GM21717 (cell line): Measurements from ENCODE around the gene ARHGEF26.

Experiments
- ATAC-seq: cut with Tn5 transposase; IDR thresholded peaks from one replicate; pipeline ENCODE4 v1.9.1; 2021; ENCODE audit warnings: mild to moderate bottlenecking, moderate library complexity; ENCODE audit not compliant: unreplicated experiment

ARHGEF26 gene

DNA sequence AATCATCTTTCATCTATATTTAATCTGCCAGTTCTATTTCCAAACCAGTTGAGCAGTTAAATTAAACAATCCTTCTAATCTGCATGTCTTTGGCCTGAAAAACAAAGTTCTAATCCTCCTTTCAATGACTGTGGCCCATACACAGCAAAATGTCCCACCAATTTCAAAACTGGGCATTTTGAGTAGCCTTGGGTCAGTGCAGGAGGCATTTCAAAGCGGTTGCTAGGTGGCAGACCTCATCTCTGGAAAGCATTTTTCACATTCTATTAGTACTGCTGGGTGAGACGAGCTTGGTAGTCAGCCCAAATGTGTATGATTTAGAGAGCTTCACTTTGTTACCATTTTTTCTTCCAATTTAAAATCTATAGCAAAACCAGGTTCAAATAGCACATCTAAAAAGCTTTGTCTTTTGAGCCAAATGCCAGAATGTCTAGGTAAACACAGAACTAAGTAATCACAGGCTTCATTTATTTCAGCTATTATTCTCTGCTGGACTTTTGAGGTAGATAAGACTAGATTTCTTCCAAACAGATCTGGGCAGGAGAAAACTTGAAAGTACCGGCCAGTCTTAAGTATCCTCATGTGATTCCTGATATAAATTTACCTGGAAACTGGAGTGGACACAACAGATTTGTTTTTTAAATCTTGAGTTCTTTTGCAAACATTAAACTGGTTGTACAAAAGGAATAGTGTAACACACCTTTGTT, 8.9 kb upstream of the ARHGEF26 start:
- ATAC-seq, result no peak

DNA sequence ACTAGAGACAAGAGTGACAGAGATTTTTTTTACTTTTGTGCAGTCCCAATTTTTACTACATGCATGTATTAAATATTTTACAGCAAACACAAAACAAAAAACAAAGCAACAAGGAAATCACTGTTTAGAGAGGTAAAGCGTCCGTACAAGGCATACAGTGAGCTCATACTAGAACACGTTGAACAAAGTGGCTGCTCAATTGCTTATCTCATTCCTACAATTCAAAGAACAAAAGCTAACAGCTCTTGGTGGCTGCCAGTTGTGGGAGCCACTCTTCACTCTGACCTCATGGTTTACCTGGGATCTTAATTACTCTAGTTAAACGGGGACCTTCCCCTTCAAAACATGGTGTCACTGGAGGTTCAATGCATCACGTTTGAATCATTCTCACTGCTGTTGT, 7.6 kb upstream of the ARHGEF26 start:
- ATAC-seq, result no peak

DNA sequence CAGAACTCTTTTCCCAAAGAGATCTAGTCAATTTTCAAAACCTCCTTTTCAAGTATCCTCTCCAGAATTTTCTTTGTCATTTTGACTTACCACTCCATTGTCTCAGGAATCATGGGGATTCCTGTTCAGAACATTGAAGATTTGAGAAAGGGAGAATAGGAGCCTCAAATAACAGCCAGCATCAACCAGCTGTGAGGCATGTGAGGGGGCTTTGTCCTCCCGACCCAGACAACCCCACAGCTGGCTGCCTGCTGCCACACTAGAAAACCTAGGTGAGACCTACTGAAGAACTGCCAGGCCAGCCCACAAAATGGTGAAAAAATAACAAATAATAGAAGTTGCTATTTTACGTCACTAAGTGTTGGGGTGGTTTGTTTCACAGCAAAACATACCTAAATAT, 5.9 kb upstream of the ARHGEF26 start:
- no peak for ATAC-seq

DNA sequence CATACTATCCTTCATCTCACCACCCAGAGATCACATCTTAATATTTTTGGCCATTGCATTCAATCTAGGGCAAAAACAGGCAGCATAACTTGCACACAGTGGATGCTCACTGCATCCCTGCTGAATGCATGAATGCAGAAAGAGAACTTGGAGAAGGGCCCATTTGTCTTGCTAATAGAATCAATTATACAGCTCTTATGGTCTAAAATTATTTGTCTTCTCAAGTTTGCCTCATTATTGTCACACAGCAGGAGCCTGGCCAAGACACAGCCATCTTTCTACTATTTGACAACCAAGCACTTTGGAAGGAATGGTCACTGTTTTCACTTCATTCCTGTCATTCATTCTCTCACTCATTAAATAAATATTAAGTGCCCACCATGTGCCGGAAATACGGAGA, 1.2 kb upstream of the ARHGEF26 start:
- no peak for ATAC-seq

DNA sequence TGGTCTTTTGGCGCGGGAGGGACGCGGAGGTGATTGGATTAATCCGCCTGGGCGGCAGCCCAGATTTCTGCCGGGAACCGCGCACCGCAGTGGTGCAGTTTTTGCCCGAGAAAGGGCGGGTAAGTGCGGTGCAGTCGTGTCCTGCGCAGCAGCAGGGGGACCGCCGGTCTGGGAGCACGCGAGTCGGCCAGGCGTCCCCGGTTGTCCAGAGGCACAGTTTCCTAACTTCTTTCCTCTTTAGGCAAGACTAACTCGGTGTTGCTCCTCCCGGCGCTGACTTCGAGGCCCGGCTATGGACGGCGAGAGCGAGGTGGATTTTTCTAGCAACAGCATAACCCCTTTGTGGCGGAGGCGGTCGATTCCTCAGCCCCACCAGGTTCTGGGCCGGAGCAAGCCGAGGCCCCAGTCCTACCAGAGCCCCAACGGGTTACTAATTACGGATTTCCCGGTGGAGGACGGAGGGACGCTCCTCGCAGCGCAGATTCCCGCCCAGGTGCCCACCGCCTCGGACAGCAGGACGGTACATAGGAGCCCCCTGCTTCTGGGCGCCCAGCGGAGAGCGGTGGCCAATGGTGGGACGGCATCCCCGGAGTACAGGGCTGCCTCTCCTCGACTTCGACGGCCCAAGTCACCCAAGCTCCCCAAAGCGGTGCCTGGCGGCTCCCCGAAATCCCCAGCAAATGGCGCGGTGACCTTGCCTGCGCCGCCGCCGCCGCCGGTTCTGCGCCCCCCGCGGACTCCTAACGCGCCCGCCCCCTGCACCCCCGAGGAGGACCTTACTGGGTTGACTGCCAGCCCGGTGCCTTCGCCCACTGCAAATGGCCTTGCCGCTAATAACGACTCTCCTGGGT, 736 bp downstream of the ARHGEF26 start:
- no peak for ATAC-seq

GRCh38 chr3:154122552-154122911, 1.3 kb downstream of the ARHGEF26 start:
- no peak for ATAC-seq

GRCh38 chr3:154122912-154123559, 1.8 kb downstream of the ARHGEF26 start:
- ATAC-seq, result no peak

GRCh38 chr3:154123906-154124305, 2.7 kb downstream of the ARHGEF26 start:
- no peak for ATAC-seq

DNA sequence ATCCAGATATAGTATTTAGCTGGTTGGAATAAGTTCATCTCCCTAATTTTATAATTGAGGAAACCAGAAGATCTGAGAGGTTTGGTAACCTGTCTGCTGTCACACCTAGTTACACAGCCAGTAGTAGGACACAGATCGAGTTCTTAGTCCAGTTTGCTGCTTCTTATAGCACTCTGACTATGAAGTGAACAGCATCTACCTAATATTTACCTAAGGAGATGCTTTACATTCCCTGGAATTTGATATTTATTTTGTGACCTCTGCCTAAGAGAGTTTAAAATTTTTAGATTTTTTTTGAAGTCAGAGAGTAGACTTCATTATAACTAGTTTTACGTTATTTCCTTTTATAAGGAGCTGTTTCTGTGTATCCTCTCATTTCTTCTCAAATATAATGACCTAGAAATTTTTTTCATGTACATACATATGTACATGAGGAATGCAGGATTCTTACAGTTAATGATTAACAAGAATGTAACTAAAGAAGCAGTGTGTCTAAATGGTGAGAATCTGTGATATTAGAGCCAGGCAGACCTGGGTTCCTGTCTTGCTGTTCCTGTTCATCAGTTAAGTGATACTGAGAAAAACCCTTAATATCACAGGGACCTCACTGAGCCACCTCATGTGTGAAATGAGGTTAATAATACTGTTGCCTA, 4.3 kb downstream of the ARHGEF26 start:
- no peak for ATAC-seq

DNA sequence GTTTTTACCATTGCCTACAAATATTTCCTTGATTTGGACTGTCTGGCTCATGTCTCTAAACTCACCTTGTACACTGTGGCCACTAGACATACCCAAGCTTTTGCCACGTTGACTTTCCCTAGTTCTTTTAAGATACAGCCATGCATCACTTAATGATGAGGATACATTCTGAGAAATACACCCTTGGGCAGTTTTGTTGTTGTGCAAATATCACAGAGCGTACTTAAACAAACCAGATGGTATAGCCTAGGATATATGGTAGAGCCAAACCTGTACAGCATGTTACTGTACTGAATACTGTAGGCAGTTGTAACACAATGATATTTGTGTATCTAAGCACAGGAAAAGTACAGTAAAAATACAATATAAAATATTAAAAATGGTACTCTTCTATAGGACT, 5.5 kb downstream of the ARHGEF26 start:
- ATAC-seq, result no peak

DNA sequence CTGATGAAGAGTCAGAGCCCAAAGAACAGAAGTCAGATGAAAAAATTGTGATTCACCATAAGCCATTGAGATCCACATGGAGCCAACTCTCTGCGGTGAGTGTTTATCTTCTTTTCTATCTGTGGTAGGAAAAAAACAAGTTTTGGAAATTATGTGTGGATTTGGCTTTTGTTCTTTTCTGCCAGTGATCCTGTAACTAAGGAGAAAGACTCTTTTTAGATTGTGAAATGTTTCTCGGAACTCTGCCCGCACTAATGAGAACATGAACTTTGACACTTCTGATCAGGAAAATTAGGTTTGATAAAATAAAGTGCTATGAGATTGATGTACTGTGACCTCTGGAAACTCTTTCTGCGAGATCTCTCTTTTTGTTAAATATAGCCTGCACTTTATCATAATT, 8.4 kb downstream of the ARHGEF26 start:
- ATAC-seq, result no peak

DNA sequence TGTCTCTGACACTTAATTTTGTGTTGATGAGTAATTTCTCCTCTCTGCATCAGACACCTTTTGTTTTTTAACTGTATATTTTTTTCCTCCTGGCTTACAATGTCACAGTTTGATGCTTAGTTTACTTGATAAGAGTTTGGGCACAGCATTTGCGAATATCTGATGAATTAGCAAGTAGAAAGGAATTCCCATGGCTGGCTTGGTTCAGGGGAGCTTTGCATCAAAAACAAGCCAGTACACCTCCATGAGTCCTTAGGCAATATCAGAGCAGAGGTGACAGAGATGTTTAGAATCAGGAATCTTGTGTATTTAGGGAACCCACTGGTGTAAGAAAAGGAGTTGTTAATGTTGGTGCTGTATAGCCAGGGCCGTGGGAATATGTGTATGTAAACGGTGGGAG, 9.3 kb downstream of the ARHGEF26 start:
- no peak for ATAC-seq

GRCh38 chr3:154131830-154132229, 10.6 kb downstream of the ARHGEF26 start:
- ATAC-seq, result no peak

DNA sequence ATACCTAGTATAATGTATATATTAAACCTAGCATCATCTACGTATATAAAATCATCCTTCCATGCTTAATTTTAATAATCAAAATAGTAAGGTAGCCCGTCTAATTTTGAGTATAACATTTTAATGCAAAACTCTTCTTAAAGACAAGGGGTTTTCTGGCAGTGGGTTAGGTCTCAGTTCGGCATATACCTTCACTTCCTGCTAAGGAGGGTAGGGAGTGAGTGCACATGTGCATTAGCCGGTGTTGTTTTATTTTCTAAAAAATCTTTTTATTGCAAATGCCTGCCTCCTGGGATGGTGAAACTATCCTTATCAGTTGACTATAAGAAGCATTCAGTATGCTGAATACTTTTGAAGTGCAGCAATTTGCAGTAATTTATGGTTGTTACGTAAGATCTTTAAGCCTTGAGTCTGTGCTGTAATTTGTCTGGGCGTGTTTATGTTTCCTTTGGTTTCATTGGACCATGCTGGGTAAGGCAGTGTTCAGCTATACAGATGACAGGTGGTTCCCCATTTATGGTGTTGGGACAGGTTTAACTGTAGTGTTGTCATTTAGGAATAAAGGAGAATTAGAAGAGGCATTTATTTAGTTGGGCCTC, 11.7 kb downstream of the ARHGEF26 start:
- no peak for ATAC-seq

GRCh38 chr3:154135511-154136173, 14.5 kb downstream of the ARHGEF26 start:
- ATAC-seq, result no peak

- ATAC-seq, result no peak
Measured at GRCh38 chr3:154137036-154137435, 15.8 kb downstream of the ARHGEF26 start.

GRCh38 chr3:154139996-154140436, 18.8 kb downstream of the ARHGEF26 start:
- ATAC-seq, result no peak

DNA sequence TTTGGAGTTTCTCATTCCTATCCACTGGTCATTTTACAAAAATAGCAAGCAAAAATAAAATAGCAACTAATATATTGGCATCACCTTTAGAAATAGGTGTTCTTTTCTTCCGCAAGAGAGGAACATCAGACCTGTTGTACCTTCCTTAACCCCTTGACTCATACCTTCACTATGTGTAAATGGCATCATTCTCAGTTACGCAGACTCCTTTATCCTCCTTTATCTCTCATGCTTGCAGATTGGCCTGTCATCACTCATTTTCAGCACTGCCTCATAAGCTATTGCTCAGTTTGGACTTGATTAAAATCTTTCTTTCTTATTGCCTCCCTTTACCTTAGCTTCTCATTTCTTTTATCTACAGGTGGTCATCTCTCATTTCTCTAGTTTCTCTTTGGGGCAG, 21.4 kb downstream of the ARHGEF26 start:
- no peak for ATAC-seq

GRCh38 chr3:154143873-154144272, 22.7 kb downstream of the ARHGEF26 start:
- ATAC-seq, result no peak

GRCh38 chr3:154144825-154145465, 23.8 kb downstream of the ARHGEF26 start:
- ATAC-seq, result no peak
